Measurements from ENCODE around the gene LMTK2. TPM values are rescaled to one million over a fixed set of nuclear protein-coding genes. Genes with fewer than 3 reads are reported as not detected.

LMTK2 gene
- total RNA-seq, 1 experiment from 2014 or later, result 17.8 TPM

- H3K4me1 ChIP-seq (ENCODE audit: control insufficient read depth in 1 of 2, insufficient read depth in 2 of 2, low read length in 2 of 2), result no peaks in the 10 kb centered on the region
- POLR2A ChIA-PET, result no interaction called here
- H3K27ac ChIP-seq (ENCODE audit: low read depth, low read length), result no peak overlapping the region
Observed at GRCh38 chr7:98085674-98086073, 21.0 kb upstream of the LMTK2 start.

More at GRCh38 chr7:98085674-98086073, 21.0 kb upstream of the LMTK2 start:
- DNase-seq (ENCODE audit: low read depth, low spot score) (no peak), ATAC-seq (no peak)
- TF ChIP-seq POLR2A (IDR thresholded peaks at IDR 0.05; ENCODE audit: borderline replicate concordance, extremely low read depth, insufficient read depth, insufficient read length), result no peak
- no peak for TF ChIP-seq FOSL1 (IDR thresholded peaks at IDR 0.05; ENCODE audit: low read depth)
- TF ChIP-seq REST (IDR thresholded peaks at IDR 0.05; ENCODE audit: low read depth), result no peak
- no peak for TF ChIP-seq SP1 (IDR thresholded peaks at IDR 0.05; ENCODE audit: low read depth)
- TF ChIP-seq YY1 (IDR thresholded peaks at IDR 0.05; ENCODE audit: extremely low read depth, insufficient replicate concordance, low read depth, low read length), result no peak
- no peak for TF ChIP-seq CTCF (IDR thresholded peaks at IDR 0.05 in 2 of 3, conservative IDR thresholded peaks at IDR 0.05 in 1 of 3; ENCODE audit: borderline replicate concordance in 1 of 3, insufficient read depth in 1 of 3, low read depth in 2 of 3, low read length in 2 of 3)
- TF ChIP-seq JUND (IDR thresholded peaks at IDR 0.05), result no peak
- TF ChIP-seq TCF7L2 (IDR thresholded peaks at IDR 0.05; ENCODE audit: borderline replicate concordance, extremely low read depth, insufficient read depth, insufficient read length), result no peak
- no peak for TF ChIP-seq SIN3A (IDR thresholded peaks at IDR 0.05; ENCODE audit: low read depth)
- TF ChIP-seq ATF3 (IDR thresholded peaks at IDR 0.05), result no peak
- no peak for TF ChIP-seq ELF1 (IDR thresholded peaks at IDR 0.05; ENCODE audit: borderline replicate concordance, low read depth)
- TF ChIP-seq MAX (IDR thresholded peaks at IDR 0.05), result no peak
- no peak for TF ChIP-seq EGR1 (IDR thresholded peaks at IDR 0.05; ENCODE audit: low read depth)
- no peak for TF ChIP-seq EZH2 (IDR thresholded peaks at IDR 0.05)
- TF ChIP-seq SRF (IDR thresholded peaks at IDR 0.05; ENCODE audit: low read depth), result no peak
- no peak for TF ChIP-seq CEBPB (IDR thresholded peaks at IDR 0.05; ENCODE audit: low read depth)
- no peak for TF ChIP-seq EZH2phosphoT487 (IDR thresholded peaks at IDR 0.05; ENCODE audit: borderline replicate concordance)
- Histone ChIP-seq H3K9me3 (ENCODE audit: control insufficient read depth in 1 of 2, insufficient read depth in 1 of 2, low read depth in 1 of 2, low read length in 2 of 2) (no peaks in the 10 kb centered on the region), H3K9ac (ENCODE audit: low read length) (no peak overlapping the region), H3K36me3 (ENCODE audit: control insufficient read depth in 1 of 2, insufficient read depth in 2 of 2, low read length in 2 of 2) (no peaks in the 10 kb centered on the region), H3K27me3 (ENCODE audit: insufficient read depth, low read length) (no peaks in the 10 kb centered on the region), H4K20me1 (ENCODE audit: insufficient read depth) (no peaks in the 10 kb centered on the region), H3K9me2 (ENCODE audit: insufficient read depth) (no peaks in the 10 kb centered on the region), H3K79me2 (ENCODE audit: insufficient read depth, low read length) (no peaks in the 10 kb centered on the region), H3K4me2 (ENCODE audit: low read length) (no peak overlapping the region), H2AFZ (ENCODE audit: low read depth, low read length, poor library complexity, severe bottlenecking) (no peak overlapping the region), H3K4me3 (replicated peaks in 1 of 2; ENCODE audit: low read depth in 1 of 2, low read length in 2 of 2) (no peak overlapping the region)
- RAD21 ChIA-PET (ENCODE audit: low non-redundant PET in 1 of 2, low total read pairs in 2 of 2, uncharacterized antibody in 2 of 2, unreplicated experiment in 2 of 2), result no interaction called here
- CTCF ChIA-PET, result no interaction called here
- intact Hi-C loops (cut with micrococcal nuclease), result no loop called here
- BruUV-seq (replicated peaks), result no TSS peak

Measured in HCT116 (cell line).